HL-60 (cell line): Measurements from ENCODE around the gene GGPS1.

ENCODE experiments used
- DNase-seq, 2 experiments: peaks; one replicate each; pipeline ENCODE4 v3.0.0-alpha.2; 2010 to 2020; ENCODE audit warnings: low read depth in 1 of 2, low spot score in 1 of 2
- H3K27ac ChIP-seq: fragments of 250-450 bp; sonication (Bioruptor Pico); replicated peaks from 2 replicates; pipeline ENCODE4 v1.5.1; 2020; ENCODE audit warnings: mild to moderate bottlenecking, moderate library complexity
- H3K27me3 ChIP-seq: fragments of 250-450 bp; sonication (Bioruptor Pico); 2 replicates; pipeline ENCODE4 v1.5.1; 2021; ENCODE audit warnings: mild to moderate bottlenecking, moderate library complexity; ENCODE audit not compliant: insufficient read depth, poor library complexity, severe bottlenecking
- H3K4me3 ChIP-seq: replicated peaks from 2 replicates; pipeline ENCODE4 v1.5.1; 2011; ENCODE audit warnings: mild to moderate bottlenecking, control low read depth, low read length; ENCODE audit not compliant: insufficient read depth
- GABPA ChIP-seq: IDR thresholded peaks from 2 replicates; pipeline ENCODE4 v1.6.1; 2012; ENCODE audit warnings: low read depth
- POLR2AphosphoS5 ChIP-seq: IDR thresholded peaks from 2 replicates; pipeline ENCODE4 v1.6.1; 2012; ENCODE audit warnings: low read depth
- SPI1 ChIP-seq: IDR thresholded peaks from 2 replicates; pipeline ENCODE4 v1.6.1; 2012; ENCODE audit warnings: low read depth, mild to moderate bottlenecking, borderline replicate concordance
- TF ChIP-seq, protein P1 (sequence below): IDR thresholded peaks from 2 replicates; pipeline ENCODE4 v1.6.1; 2012; ENCODE audit warnings: low read depth; ENCODE audit not compliant: insufficient replicate concordance
- TF ChIP-seq, protein P2 (sequence below): IDR thresholded peaks from one replicate; pipeline ENCODE4 v1.5.1; 2011; ENCODE audit warnings: low read length, control low read depth, inconsistent platforms; ENCODE audit not compliant: insufficient read depth

Gene GGPS1

DNA sequence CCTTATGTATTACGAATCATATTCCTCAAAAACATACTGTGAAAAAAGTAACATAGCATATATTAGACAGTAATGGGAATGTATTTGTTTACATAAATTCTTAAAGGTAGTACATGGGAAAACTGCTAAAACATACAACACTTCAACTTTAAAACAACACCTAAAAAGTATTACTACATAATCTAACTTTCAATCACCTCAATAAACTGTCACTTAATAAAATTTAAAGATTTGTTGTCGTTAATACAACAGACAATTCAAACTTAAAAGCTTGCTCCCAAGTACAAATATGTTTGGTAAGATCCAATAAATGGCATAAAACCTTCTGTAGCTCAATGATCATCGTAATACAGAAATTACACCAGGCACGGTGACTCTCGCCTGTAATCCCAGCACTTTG, 4.1 kb upstream of the GGPS1 start:
- Histone ChIP-seq H3K4me3 (no peak overlapping the region), H3K27ac (no peak overlapping the region), H3K27me3 (no peaks in the 10 kb centered on the region)
- DNase-seq = no peak
- TF ChIP-seq GABPA (no peak), SPI1 (no peak)
- TF ChIP-seq, protein P1, sequence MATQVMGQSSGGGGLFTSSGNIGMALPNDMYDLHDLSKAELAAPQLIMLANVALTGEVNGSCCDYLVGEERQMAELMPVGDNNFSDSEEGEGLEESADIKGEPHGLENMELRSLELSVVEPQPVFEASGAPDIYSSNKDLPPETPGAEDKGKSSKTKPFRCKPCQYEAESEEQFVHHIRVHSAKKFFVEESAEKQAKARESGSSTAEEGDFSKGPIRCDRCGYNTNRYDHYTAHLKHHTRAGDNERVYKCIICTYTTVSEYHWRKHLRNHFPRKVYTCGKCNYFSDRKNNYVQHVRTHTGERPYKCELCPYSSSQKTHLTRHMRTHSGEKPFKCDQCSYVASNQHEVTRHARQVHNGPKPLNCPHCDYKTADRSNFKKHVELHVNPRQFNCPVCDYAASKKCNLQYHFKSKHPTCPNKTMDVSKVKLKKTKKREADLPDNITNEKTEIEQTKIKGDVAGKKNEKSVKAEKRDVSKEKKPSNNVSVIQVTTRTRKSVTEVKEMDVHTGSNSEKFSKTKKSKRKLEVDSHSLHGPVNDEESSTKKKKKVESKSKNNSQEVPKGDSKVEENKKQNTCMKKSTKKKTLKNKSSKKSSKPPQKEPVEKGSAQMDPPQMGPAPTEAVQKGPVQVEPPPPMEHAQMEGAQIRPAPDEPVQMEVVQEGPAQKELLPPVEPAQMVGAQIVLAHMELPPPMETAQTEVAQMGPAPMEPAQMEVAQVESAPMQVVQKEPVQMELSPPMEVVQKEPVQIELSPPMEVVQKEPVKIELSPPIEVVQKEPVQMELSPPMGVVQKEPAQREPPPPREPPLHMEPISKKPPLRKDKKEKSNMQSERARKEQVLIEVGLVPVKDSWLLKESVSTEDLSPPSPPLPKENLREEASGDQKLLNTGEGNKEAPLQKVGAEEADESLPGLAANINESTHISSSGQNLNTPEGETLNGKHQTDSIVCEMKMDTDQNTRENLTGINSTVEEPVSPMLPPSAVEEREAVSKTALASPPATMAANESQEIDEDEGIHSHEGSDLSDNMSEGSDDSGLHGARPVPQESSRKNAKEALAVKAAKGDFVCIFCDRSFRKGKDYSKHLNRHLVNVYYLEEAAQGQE = no peak

DNA sequence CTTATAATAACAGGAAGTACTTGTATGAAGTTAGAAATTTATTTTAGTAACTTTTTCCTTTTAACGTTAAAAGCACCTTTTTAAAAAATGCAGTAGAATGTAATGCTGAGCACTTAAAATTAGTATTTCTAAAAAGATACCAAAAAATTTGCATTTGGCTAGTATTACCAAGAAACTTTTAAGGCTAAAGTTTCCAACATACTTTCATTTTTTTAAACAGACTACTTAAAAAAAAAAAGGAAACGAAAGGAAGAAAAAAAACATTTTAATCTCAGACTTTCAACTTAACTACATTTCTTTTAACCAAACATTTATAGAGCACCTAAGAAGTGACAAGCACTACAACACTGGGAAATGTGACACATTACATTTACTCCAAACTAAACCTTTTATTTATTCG, 3.2 kb upstream of the GGPS1 start:
- Histone ChIP-seq H3K27ac (no peak overlapping the region), H3K27me3 (no peaks in the 10 kb centered on the region)

DNA sequence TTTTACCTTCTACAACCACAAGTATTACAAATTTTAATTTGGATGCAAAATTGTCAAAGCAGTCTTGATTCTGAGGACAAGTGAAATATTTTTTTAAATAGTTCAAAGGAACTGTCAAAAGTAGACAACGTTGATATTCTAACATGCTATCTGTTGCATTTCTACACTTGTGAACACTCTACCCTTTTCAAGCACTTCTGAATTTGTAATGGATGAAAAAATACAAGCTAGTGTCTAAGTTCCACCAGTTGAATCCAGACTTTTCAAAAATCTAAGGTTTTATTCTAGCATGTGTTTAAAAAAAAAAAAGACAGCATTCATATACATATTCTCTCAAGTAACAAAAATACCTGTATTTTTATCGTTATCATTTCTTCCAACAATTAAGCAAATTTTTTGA, 2.5 kb upstream of the GGPS1 start:
- Histone ChIP-seq H3K27me3 (no peaks in the 10 kb centered on the region), H3K4me3 (peak overlapping the region; percentile 95), H3K27ac (no peak overlapping the region)
- no peak for DNase-seq
- TF ChIP-seq, protein P2, sequence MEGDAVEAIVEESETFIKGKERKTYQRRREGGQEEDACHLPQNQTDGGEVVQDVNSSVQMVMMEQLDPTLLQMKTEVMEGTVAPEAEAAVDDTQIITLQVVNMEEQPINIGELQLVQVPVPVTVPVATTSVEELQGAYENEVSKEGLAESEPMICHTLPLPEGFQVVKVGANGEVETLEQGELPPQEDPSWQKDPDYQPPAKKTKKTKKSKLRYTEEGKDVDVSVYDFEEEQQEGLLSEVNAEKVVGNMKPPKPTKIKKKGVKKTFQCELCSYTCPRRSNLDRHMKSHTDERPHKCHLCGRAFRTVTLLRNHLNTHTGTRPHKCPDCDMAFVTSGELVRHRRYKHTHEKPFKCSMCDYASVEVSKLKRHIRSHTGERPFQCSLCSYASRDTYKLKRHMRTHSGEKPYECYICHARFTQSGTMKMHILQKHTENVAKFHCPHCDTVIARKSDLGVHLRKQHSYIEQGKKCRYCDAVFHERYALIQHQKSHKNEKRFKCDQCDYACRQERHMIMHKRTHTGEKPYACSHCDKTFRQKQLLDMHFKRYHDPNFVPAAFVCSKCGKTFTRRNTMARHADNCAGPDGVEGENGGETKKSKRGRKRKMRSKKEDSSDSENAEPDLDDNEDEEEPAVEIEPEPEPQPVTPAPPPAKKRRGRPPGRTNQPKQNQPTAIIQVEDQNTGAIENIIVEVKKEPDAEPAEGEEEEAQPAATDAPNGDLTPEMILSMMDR = no peak
- TF ChIP-seq POLR2AphosphoS5 (no peak), GABPA (no peak), SPI1 (no peak)
- TF ChIP-seq, protein P1 = no peak

More for the DNA sequence above, 3.2 kb upstream of the GGPS1 start:
- DNase-seq = no peak
- H3K4me3 ChIP-seq = 0 out of 2 replicates have a peak overlapping the region, but pooled peaks have one; percentile 6
- no peak for TF ChIP-seq GABPA

DNA sequence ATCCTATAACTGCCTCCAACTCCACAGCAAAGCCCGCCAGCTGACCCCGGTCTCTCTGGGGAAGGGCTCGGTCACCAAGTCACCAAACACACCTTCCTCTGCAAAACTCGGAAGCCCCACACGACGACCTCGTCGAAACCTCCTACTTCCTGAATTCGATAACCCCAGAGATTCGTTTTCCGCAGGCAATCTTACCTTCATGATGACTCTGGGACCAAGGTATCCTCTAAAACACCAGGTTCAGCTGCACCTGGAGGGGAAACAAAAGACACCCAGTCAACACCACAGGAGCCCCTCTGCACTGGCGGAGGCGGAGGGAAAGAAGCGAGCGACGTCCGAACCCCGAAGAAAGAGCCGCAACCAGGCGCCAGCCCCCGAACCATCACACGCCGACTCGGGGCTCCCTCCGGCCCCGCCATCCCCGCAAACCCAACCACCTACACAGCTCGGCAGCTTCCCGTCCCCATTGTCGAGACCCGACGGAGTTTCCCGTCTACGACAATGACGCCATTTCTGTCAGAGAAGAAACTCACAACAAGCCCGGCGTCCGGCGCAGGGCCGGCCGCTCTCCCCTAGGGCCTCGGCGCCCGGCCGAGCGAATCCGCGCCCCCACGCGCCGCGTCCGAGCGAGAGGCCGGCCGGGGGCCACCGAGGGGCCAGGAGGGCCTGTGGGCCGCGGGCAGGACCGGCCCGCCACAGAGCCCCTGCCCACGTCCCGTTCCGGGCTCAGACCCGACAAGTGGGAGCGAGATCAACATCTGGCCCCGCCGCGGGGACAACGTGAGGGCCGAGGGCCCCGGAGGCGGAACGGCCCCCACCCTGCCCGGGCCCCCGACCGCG, 1.4 kb upstream of the GGPS1 start:
- 0 out of 2 replicates have a peak, but pooled peaks have one; percentile 21 for TF ChIP-seq SPI1
- TF ChIP-seq, protein P1 = no peak
- H3K4me3 ChIP-seq = peak overlapping the region; percentile 95
- H3K27me3 ChIP-seq = no peaks in the 10 kb centered on the region
- DNase-seq = peak in 1 of 2 experiments; percentile 65
- H3K27ac ChIP-seq = peak overlapping the region; percentile 83
